Fibroblast of the conjunctiva (primary cell): Measurements from ENCODE around the gene PLD5.
"Not testable (repeated sequence)": the region's sequence is repeated elsewhere in the genome, so short reads cannot be mapped to it uniquely, and the experiment has no call there.

Source experiments
- DNase-seq: peaks from one replicate; pipeline ENCODE4 v3.0.0-alpha.2; 2010; ENCODE audit warnings: low read depth

PLD5 gene

GRCh38 chr1:242282758-242283485, 241.6 kb downstream of the PLD5 start:
- DNase-seq = not testable (repeated sequence)

GRCh38 chr1:242278406-242278805, 246.1 kb downstream of the PLD5 start:
- not testable (repeated sequence) for DNase-seq

- DNase-seq = not testable (repeated sequence)
Observed at GRCh38 chr1:242276769-242277168, 247.7 kb downstream of the PLD5 start.

- not testable (repeated sequence) for DNase-seq
Observed at GRCh38 chr1:242267004-242267403, 257.5 kb downstream of the PLD5 start.

- not testable (repeated sequence) for DNase-seq
Observed at GRCh38 chr1:242264419-242264818, 260.1 kb downstream of the PLD5 start.

- no peak for DNase-seq
Observed at GRCh38 chr1:242245255-242245654, 279.2 kb downstream of the PLD5 start.

- DNase-seq = no peak
Observed at GRCh38 chr1:242243472-242243871, 281.0 kb downstream of the PLD5 start.

- DNase-seq = no peak
Observed at GRCh38 chr1:242242983-242243382, 281.5 kb downstream of the PLD5 start.

- DNase-seq = no peak
Observed at GRCh38 chr1:242241936-242242335, 282.6 kb downstream of the PLD5 start.

- DNase-seq = no peak
Observed at GRCh38 chr1:242240691-242241090, 283.8 kb downstream of the PLD5 start.

- DNase-seq = no peak
Observed at GRCh38 chr1:242240077-242240476, 284.4 kb downstream of the PLD5 start.

- DNase-seq = no peak
Observed at GRCh38 chr1:242239398-242239797, 285.1 kb downstream of the PLD5 start.

GRCh38 chr1:242237051-242237450, 287.4 kb downstream of the PLD5 start:
- DNase-seq = no peak

GRCh38 chr1:242228991-242229390, 295.5 kb downstream of the PLD5 start:
- no peak for DNase-seq

- no peak for DNase-seq
Observed at GRCh38 chr1:242225767-242226573, 298.5 kb downstream of the PLD5 start.

- DNase-seq = not testable (repeated sequence)
Observed at GRCh38 chr1:242224878-242225766, 299.4 kb downstream of the PLD5 start.

GRCh38 chr1:242224461-242224860, 300.0 kb downstream of the PLD5 start:
- no peak for DNase-seq

GRCh38 chr1:242219905-242220304, 304.6 kb downstream of the PLD5 start:
- DNase-seq = no peak

- no peak for DNase-seq
Observed at GRCh38 chr1:242219298-242219901, 305.1 kb downstream of the PLD5 start.

- DNase-seq = no peak
Observed at GRCh38 chr1:242216368-242216767, 308.1 kb downstream of the PLD5 start.

GRCh38 chr1:242214455-242214854, 310.0 kb downstream of the PLD5 start:
- not testable (repeated sequence) for DNase-seq

- DNase-seq = not testable (repeated sequence)
Observed at GRCh38 chr1:242212961-242213360, 311.5 kb downstream of the PLD5 start.
